T47D (cell line): ENCODE data around the gene MGAT2.
"Not testable (repeated sequence)": the region's sequence is repeated elsewhere in the genome, so short reads cannot be mapped to it uniquely, and the experiment has no call there.

ENCODE experiments used
- DNase-seq, 2 experiments: peaks; one replicate each; pipeline versions ENCODE4 v3.0.0 to v3.0.0-alpha.2; 2011 to 2012; ENCODE audit warnings: low read depth in 1 of 2, low spot score in 1 of 2
- JUND ChIP-seq: IDR thresholded peaks from 2 replicates; pipeline ENCODE4 v1.6.1; 2012; ENCODE audit warnings: low read depth
- in situ Hi-C: cut with HindIII; loops from 2 replicates; pipeline ENCODE4 v1.10.0; 2016; ENCODE audit warnings: low sequenced_read_pairs, low pct_unique_long_range_greater_than_20kb

MGAT2 gene

DNA sequence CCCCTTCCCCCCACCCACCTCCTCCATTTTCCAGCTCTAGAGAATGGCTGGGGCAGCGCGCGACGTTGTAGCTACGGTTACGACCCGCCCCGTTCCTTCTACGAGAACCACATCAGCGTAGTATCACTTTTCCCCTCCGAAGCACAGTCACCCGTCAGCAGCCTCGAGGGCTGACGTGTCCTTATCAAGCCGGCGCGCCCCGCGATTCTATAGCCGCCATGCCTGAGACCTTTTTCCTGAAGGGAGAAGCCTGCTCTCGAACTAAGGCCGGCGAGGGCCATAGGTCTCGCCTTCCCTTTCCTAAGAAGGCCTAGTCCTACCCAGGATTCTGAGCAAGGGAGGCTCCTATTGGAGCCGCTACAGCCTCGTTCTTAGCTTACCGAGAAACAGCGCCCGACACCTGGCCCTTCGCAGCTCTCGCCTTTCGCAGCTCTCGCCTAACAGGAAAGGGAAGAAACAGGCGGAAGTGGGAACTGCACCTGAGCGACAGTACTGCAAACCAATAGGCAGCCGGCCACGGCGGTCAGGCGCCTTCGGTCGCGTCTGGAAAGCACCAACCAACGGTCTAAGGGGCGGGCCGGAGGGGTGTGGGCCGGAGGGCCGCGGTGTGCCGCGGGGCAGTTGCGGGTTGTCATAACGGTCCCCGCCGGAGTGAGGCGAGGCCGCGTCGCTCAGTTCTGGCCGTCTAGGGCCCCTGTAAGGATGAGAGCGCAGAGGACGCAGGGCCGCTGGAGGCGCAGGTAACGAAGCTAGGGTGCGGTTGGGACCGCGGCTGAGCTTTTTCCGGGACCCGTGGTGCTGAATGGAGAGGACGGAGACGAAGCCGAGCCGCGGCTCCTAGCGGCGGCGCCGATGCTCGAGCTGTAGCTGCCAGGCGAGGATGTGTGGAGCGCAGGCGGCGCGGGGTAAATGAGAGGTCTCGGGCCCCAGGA lies at the start of gene MGAT2, which contains the start of gene RPL36AL:
Gene MGAT2, plus strand, starts transcription at position 618 of the 932 bp plus-strand sequence. CDS start 470 bp downstream, outside the sequence.
Gene RPL36AL, minus strand, starts transcription at position 445 of the 932 bp plus-strand sequence. CDS start 1,522 bp downstream, outside the sequence.
- in situ Hi-C loops: no loop called here
- no peak for TF ChIP-seq JUND
- peak; percentile 99 to 100 for DNase-seq

DNA sequence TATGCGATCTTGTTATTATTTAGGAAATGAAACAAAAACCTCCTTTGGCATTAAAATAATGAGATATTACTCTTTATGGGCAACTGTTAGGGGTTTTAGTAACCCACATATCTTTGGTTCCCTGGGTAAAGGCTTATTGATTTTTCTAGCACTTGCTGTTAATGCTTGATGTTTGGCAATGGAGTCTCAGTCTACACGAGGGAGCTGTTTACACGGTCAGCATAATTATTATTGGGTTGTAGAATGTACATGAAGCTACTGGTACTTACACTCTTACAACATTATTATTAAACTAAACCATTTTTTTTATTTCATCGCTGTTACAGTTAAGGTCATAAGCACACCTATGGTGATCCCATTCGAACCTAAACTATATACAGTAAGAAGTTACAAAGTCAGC lies 46.6 kb upstream of the MGAT2 start:
- in situ Hi-C loops: no loop called here
- TF ChIP-seq JUND: no peak
- no peak for DNase-seq

DNA sequence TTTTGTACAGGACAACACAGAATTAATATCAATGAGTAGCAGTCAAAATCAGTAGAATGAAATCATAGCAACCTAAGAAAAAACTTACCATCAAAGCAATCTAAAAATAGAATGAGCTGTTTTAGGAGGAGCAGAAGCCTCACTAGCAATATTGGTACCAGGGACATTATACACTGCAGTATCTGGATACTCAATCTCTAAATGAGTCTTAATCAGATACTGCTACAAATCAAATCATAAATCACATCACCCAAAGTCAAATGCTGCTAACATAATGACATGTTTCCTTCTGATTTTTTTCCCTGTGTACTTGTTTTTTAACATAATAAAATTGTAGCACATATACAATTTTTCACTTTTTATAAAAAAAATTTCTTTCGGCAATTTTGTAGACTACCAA lies 42.5 kb upstream of the MGAT2 start:
- DNase-seq: no peak
- in situ Hi-C loops: no loop called here
- no peak for TF ChIP-seq JUND

DNA sequence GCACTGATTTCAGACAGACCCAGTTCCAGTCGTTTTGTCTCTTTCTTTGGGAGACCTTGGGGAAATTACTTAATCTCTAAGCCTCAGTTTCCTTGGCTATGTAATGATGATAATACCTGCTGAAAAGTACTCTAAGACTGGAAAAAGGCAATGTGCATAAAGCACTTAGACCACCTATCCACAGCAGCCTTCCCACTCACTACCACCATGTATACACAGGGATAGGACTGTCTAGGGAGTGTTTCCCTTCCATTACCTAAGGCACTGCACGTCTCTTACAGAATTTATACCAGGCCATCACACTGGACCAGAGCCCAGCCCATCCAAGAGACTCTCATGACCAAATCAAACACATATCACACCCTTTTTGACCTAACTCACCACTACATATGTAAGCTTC lies 40.8 kb upstream of the MGAT2 start:
- in situ Hi-C loops: no loop called here
- no peak for DNase-seq
- TF ChIP-seq JUND: no peak

DNA sequence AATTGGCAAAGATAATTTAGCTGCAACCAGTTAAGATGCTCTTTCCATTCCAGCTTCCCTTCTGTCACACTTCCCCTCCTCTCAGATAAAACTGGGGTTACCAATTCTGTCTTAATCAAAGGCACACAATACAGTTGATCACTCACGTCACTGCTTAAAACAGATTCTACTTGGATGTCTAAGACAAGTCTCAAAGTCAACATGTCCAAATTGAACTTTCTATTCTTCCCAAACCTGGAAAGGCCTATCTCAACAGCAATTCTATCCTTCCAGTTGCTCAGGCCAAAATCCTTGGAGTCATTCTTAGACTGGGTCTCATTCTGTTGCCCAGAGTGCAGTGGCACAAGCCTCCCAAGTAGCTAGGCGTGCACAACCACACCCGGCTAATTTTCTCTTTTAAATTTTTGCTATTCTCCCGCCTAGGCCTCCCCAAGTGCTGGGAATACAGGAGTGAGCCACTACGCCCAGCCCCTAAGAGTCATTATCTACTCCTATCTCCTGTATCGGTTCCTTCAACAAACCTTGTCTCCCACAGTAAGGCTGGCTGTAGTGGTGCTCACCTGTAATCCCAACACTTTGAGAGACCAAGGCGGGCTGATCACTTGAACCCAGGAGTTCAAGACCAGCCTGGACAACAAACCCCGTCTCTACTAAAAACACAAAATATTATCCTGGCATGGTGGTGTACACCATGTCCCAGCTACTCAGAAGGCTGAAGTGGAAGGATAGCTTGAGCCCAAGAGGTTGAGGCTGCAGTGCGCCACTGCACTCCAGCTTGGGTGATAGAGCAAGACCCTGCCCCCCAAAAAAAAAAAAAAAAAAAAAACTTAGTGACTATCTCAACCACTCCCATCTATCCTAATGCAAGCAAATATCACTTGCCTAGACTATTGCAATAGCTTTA lies 39.1 kb upstream of the MGAT2 start:
- DNase-seq: no peak
- no peak for TF ChIP-seq JUND
- in situ Hi-C loops: no loop called here

DNA sequence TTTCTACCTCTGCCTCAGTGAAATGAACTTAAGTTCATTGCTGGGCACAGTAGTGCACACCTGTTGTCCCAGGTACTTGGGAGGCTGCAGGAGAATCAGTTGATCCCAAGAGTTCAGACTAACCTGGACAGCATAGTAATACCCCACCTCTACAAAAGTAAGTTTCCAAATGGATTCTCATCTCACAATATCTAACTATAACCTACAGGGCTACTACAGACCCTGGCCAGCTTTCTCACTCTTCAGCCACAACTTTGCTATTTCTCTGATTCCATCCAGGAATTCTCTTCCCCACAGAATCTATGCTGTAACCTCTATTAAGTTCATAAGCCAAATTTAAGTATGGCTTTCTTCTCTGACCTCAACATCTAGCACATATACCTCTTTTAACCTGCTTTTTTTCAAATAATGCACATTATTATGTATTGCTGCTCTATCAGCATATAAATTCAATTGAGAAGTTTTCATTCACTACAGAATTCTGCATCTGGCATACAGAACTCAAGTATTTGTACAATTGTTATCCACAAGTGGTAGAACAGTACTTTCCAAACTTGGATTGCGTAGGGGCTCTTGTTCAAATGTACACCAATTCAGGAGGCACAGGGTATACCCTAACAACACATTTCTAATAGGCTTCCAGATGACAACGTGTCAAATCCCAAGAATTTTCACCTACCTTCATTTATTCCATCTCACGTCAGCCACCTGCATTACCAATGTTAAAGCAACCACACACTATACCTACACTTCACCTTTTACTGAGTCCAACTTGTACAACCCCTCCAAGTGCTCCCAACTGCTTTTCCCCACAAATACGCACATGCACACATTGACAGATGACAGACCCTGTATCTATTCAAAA lies 38.3 kb upstream of the MGAT2 start:
- TF ChIP-seq JUND: peak; percentile 27; the same call in 1 of the 2 replicates
- in situ Hi-C loops: no loop called here
- no peak for DNase-seq

DNA sequence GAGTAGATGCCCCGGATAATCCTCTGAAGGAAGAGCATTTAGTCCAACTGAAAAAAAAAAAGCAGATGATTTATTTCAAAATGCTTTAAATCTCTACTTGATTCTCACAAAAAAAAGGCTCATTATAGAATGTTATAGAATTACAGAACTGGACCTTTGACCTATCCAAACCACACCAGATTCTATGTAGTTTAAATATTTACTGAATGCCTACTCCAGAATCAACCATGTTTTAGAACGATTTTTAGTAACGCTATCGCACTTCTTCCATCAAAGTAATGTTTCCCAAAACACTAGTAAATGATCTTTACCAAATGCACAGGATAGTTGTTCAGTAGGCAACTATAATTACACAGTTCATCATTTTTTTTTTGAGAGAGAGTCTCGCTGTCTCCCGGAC lies 37.0 kb upstream of the MGAT2 start:
- no peak for TF ChIP-seq JUND
- no peak for DNase-seq
- in situ Hi-C loops: no loop called here

DNA sequence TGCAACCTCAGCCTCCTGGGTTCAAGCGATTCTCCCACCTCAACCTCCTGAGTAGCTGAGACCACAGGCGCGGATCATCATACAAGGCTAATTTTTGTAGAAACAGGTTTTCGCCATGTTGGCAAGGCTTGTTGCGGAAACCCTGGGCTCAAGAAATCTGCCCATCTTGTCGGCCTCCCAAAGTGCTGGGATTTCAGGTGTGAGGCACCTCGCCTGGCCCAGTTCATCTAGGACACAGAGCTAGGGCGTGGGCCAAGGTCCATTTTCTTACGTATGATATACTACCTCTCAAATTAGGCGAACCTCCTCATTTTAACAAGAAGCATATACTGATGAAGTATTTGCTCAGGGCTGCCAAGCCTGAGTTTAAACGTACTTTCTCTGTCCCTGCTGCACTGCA lies 36.5 kb upstream of the MGAT2 start:
- in situ Hi-C loops: no loop called here
- DNase-seq: no peak

DNA sequence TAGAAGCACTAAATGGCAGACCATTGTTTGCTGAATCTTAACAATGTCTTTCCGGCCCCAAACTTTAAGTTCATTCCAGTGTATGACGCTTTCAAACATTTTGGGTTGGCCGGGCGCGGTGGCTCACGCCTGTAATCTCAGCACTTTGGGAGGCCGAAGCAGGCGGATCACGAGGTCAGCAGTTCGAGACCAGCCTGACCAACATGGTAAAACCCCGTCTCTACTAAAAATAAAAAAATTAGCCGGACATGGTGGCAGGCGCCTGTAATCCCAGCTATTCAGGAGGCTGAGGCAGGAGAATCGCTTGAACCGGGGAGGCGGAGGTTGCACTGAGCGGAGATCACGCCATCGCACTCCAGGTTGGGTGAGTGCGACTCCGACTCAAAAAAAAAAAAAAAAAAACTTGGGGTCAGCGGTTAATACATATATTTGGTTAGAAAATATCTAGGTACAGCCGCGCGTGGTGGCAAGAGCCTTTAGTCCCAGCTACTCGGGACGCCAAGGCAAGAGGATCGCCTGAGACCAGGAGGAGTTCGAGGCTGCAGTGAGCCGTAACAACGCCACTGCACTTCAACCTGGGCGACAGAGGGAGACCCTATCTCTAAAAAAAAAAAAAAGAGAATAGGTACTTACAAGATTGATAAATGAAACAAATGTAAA lies 35.5 kb upstream of the MGAT2 start:
- DNase-seq, in situ Hi-C loops: not testable (repeated sequence)

More for the DNA sequence above, 36.5 kb upstream of the MGAT2 start:
- no peak for TF ChIP-seq JUND

DNA sequence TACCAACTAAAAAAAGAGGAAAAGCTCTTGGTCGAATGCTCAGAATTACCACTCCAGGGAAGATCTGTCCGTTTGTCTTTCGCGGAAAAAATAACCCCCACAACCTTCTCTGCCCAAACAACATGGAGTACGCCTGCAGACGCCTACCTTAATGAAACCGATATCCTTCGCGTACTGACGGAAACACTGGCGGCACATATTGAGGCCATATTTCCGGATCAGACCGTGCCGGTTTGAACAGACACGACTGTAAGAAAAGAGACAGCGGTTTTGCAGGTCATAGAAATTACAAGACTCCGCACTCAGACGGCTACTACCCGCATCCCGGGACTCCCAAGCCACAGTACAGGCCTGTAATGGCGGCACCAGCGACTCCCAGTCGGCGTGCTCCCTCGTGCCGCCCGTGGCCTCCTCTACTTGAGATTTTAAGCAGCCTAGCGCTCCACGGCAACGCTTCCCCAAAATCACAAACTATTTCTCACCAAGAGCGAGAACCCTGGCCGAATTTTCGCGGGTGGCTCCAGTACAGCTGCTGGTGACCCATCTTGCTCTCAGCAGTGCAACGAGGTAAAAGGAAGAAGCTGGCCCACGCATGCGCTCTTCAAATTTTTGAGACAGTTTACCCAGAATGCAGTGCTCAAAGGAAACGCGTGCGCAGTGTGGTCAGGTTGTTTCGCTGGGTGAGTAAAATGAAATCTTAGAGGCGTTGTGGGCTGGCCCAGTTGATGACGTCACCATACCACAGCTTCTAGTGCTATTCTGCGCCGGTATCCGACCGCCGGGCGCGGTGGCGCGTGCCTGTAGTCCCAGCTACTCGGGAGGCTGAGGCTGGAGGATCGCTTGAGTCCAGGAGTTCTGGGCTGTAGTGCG lies 34.6 kb upstream of the MGAT2 start, which contains the start of gene RPS29:
Gene RPS29, minus strand, starts transcription at position 578 of the 870 bp plus-strand sequence. Its CDS starts 34 bp downstream, at position 544.
- in situ Hi-C loops: no loop called here
- peak; percentile 89 to 100 for DNase-seq
- peak; percentile 85 for TF ChIP-seq JUND
